DMS114 treated with DMSO at 0.1 percent for 48 hours (cell line): ENCODE measurements around the gene ARHGAP21.
"Not testable (repeated sequence)": the region's sequence is repeated elsewhere in the genome, so short reads cannot be mapped to it uniquely, and the experiment has no call there.

Experiments
- DNase-seq: peaks from one replicate; lab custom pipeline; 2025; ENCODE audit not compliant: unreplicated experiment; lab: John Stamatoyannopoulos, UW

The ARHGAP21 gene

GRCh38 chr10:24642921-24643678, 80.6 kb downstream of the ARHGAP21 start:
- DNase-seq: peak; percentile 61

DNA sequence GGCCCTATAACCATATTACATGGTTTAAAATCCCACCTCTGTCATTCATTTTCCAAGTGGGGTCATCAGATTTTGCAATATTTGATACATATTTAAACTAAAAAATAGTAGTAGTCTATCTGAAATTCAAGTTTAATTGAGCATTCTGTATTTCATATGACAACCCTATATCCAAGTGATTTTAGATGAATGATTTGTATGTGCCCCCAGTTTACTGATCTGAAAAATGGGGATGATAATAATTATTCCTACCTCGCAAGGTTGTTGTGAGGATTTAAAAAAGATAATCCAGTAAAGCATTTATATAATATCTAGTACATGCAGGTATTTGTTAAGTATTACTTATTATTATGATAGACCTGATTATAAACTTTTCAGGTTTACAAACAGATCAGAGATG, 84.6 kb downstream of the ARHGAP21 start:
- DNase-seq: no peak

GRCh38 chr10:24625778-24626177, 97.9 kb downstream of the ARHGAP21 start:
- DNase-seq: no peak

DNA sequence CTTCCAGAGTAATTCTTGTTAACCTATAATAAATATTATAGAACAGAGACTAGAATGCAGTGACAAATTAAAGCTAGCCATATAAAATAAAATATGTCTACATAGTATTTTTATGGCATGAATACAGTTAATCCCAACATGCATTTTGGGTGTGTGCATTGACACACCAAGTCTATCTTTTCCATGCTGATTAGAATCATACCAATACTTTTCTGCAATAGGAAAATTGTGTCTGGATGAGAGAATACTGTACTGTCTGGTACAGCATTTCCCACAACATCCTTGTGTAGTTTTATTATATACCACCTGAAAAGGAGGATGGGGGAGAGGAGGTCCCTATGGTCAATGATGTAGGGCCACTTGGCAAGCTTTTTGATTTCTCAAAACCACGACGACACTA, 100.3 kb downstream of the ARHGAP21 start:
- DNase-seq: no peak

DNA sequence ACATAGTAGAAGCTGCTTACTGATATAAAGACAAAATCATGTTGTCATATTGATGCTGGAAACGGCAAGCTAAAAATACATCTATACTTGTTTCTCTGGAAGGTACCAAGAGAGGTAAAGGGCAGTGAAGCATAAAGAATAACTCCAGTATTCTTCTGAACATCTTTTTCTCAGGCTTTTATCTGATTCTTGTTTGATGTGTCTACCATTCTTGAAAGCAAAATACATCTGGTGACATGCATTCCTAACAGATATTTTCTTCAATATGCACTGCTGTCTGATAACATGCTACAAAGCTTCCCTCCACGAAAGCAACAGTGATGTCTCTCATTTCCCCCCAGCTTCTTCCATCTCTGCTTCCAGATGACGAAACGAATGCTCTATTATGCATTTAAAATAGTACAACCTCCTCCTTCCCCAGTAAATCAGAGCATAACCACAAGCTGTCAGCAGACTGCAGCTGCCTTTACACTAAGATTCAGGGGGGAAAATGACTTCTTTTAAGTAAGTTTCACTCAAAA, 100.8 kb downstream of the ARHGAP21 start:
- no peak for DNase-seq

GRCh38 chr10:24621035-24621795, 102.5 kb downstream of the ARHGAP21 start:
- DNase-seq: not testable (repeated sequence)

GRCh38 chr10:24619994-24620310, 103.7 kb downstream of the ARHGAP21 start:
- not testable (repeated sequence) for DNase-seq

DNA sequence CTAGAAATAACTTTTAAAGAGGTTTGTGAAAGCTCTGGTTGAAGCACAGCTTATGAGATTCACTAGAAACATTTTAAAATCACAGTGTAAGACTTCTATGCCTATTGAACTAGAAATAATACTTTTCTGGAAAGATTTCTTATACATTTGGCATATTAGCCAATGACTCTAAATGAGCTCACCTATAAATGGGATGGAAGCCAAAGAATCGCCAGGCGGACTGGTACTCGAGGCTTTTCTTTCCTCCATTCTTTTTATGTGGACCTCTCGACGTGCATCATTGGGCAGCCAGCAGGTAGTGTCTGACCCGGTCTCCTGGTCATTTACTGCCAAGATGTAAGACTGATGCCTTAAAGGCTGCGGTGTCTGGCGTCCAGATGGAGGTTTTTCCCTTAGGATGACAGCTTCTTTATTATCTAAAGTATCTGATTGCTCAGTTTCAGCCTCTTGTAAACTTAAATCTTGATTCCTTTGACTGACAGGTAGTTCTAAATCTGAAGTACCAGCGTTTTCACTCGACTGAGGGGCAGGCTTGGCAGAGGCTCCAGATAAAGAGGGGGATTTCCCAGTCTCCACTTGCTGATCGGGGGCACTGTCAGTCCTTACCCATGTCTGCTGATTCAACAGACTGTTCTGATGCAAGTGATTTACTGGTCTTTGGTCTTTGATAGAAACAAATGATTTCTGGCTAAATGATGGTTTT, 104.2 kb downstream of the ARHGAP21 start:
- DNase-seq: not testable (repeated sequence)

DNA sequence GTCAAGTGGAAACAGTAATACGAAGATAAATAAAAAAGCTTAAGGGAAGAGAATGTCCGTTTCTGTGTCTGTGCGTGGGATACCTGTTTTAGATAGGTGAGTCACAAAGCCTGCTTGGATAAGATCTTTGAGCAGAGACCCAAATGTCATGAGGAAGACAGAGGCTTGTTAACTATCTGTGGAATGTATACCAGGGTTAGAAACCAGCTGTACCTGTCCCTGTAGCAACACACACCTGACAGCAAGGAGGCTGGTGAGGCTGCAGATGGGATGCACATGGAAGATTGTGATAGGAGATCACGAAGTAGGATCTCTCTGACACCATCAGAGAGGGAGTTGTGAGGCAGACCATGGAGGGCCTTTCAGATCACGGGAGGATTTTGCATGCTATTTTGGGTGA, 105.3 kb downstream of the ARHGAP21 start:
- DNase-seq: no peak

GRCh38 chr10:24617771-24618396, 105.8 kb downstream of the ARHGAP21 start:
- peak; percentile 16 for DNase-seq

- no peak for DNase-seq
Measured at GRCh38 chr10:24616536-24616935, 107.2 kb downstream of the ARHGAP21 start.

DNA sequence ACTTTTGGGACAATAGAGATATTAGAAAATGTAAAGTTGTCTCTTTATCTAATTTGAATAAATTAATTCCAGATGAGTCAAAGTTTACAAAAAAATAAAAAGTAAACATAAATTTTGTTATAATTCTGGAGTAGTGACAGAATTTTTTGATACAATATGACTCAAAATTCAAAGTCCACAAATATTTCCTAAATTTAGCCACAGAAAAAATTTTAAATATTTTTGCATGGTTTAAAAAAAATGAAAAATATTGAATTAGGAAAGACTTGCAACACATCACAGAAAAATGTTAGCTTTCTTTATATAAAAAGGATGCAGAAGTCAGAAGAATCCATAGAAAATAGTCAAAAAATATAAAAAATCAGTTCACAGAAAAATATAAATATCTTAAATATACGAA, 117.7 kb downstream of the ARHGAP21 start:
- DNase-seq: no peak

DNA sequence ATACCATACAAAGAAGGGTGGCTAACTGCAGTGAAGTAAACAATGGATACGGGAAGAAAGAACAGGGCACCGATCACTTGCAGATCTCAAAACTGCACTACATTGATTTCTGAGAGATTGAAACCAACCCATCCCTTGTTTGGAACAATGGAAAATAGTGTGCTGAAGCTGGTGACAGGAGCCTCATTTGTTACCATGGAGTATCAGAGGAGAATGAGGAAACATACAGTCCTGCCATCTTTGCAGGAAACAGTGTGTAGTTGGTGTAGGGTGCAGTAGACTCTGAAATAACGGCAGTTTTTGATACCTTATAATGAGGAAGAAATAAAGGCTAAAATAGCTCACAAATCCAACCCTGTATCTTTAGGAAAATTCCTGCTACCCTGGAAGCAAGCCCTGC, 118.5 kb downstream of the ARHGAP21 start:
- DNase-seq: no peak

DNA sequence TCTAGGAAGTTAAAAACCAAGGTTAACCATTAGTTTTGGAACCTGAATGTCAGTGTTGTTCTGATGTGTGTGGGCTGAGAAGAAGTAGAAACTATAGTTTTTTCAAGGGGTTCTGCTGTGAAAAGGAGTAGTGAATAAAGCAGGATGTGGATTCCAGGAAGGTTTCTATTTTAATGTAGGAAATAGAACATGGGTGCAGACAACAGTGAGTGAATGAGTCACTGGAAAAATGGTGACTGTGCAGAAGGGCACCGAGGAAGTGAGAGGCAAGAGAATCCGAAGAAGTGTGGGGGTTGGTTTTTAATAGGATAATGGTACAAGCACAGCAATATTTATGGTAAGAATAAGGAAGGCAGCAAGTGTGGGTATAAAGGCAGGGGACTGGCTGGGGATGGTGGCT, 120.4 kb downstream of the ARHGAP21 start:
- DNase-seq: no peak

DNA sequence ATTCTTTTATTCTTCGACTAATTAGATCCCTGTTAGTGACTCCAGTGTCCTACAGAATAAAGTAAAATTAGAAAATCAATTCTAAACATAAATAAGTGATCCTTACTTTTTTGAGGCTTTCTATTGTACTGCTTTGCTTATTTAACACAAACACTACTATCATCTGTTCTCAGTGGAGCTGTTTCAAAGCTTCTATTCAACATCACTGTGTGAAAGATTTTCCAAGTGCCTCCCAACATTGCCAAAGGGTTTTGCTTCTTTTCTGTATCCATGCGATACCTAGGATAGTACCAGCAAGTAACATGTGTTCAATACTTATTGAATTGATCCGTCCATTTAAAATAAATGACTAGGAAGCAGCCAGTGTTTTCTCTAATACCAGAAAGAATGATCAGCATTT, 125.7 kb downstream of the ARHGAP21 start:
- DNase-seq: no peak

- DNase-seq: no peak
Measured at GRCh38 chr10:24597426-24597825, 126.3 kb downstream of the ARHGAP21 start.

GRCh38 chr10:24596217-24596930, 127.3 kb downstream of the ARHGAP21 start:
- DNase-seq: no peak

- DNase-seq: no peak
Measured at GRCh38 chr10:24590697-24591457, 132.8 kb downstream of the ARHGAP21 start.

DNA sequence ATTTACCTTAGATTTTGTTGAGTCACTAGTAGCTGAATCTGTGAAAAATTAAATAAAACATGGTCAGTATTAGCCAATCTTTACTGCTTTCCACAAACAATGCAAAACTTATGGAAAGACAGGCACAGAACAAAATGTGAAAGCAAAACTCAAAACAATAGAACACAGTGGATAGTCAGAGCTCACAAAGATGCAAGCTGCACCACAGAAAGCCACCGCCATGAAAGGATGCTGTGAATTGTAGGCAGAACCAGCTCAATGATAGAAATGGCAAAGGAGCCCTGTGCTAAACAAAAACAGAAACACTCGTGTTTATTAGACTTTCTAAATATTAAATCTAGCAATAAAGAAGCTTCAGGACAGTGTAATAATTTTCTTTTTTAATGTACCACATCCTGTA, 134.4 kb downstream of the ARHGAP21 start:
- DNase-seq: no peak

DNA sequence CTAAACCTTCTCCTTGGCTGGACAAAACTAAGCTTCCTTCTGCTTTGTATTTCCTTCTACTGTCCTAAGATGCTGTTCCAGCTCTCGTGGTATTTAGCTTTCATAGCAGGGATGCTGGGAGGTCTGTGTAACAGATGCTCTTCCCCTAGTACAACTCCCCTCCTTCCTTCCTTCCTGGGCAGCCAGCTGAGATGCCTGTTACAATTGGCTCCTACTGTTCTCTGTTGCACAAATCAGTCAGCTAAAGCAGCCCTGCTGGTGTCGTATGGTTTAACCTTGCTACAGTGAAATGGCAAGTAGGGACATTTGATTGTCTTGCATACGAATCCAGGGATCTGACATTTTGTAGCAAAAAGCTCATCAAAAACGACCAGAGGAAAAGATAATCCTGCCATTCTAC, 143.8 kb downstream of the ARHGAP21 start:
- no peak for DNase-seq
